GM19468 (cell line): ENCODE data around the gene CMBL.
"Not testable (repeated sequence)": the region's sequence is repeated elsewhere in the genome, so short reads cannot be mapped to it uniquely, and the experiment has no call there.

Experiments used
- ATAC-seq: cut with Tn5 transposase; IDR thresholded peaks from one replicate; pipeline ENCODE4 v1.9.1; 2021; ENCODE audit warnings: mild to moderate bottlenecking, moderate library complexity, moderate number of reproducible peaks; ENCODE audit not compliant: unreplicated experiment; ENCODE audit errors: extremely low read depth

CMBL gene

DNA sequence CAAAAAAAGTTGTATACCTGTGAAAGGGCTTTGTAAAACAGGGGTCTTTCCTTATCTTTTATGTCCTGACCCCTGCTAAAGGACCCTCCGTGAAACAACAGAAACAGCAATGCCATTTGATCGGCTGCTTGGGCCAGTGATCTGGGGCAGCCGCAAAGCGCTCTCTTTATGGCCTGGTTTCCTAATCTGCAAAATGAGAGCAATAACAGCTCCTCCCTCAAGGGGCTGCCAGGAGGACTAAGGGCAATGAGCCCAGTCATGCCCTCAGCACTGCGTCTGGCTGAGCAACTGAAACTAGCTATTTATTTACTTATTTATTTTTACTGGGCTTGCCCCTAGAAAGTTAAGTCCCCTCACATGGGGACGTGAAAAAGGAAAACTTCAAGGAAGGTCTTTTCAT, 18.3 kb downstream of the CMBL start:
- ATAC-seq: no peak

GRCh38 chr5:10288592-10289219, 19.0 kb downstream of the CMBL start:
- no peak for ATAC-seq

- ATAC-seq: no peak
Observed at GRCh38 chr5:10286862-10287227, 20.9 kb downstream of the CMBL start.

GRCh38 chr5:10286162-10286861, 21.4 kb downstream of the CMBL start:
- no peak for ATAC-seq

DNA sequence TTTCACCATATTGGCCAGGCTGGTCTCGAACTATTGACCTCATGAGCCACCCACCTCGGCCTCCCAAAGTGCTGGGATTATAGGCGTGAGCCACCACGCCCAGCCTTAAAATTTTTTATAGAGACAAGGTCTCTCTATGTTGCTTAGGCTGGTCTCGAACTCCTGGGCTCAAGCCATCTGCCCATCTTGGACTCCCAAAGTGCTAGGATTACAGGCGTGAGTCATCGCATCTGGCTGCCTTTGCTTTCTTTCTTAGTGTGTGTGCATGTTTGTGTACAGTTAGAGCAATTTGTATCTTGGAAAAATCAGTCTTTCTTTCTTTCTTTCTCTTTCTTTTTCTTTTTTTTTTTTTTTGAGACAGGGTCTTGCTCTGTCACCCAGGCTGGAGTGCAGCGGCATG, 22.3 kb downstream of the CMBL start:
- ATAC-seq: not testable (repeated sequence)

DNA sequence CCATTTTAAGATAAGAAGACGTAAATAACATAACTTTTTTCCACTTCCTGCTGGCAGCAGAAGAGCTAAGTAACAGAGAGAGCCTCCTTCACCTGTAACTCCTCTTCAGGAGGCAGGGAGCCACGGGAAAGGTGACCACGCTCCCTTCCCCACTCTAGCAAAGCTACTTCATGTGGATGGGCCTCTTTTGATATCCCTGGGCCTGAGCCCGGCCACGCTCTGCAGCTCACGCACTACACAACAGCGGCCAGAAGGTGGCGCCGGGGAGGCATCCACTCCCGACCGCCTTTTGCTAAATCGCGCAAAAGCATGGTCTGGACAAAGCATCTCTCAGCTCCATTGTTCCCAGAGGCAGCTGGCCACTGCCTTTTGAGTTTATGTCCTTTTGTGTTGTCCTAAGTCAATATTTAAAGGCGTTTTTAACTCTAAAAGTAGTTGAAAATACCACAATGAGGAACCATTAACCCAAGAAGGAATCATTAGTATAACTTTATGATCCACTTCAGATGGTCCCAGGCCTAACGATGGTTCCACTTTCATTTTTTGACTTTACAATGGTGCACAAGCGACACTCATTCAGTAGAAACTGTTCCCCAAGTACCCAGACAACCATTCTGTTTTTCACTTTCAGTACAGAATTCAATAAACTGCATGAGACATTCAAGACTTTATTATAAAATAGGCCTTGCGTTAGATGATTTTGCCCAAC, 23.6 kb downstream of the CMBL start:
- peak; percentile 78 for ATAC-seq

DNA sequence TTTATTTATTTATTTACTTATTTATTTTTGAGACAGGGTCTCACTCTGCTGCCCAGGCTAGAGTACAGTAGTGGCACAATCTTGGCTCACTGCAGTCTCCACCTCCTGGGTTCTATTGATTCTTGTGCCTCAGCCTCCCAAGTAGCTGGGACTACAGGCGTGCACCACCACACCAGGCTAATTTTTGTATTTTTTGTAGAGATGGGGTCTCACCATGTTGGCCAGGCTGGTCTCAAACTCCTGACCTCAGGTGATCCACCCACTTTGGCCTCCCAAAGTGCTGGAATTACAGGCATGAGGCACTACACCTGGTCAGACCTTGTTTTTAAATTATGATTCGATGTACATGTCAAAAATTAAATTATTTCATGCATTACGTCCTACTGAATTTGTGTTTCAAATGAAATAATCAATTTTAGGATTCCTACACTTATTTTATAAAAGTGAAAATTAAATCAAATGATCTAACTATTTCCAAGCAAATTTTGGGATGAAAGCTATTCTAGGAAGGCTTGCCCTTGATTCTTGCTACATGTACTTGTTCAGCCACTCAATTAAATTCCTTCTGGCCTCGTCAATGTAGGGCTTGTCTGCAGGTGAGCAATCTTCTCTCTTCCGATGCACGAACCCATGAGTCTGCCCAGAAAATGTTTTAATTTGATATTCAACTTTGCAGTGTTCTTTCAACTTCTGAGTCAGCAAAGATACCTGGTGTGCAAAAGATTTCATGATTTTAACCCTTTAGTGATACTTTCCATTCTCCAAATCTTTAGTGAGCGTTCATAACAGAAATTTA, 27.6 kb downstream of the CMBL start:
- ATAC-seq: no peak

DNA sequence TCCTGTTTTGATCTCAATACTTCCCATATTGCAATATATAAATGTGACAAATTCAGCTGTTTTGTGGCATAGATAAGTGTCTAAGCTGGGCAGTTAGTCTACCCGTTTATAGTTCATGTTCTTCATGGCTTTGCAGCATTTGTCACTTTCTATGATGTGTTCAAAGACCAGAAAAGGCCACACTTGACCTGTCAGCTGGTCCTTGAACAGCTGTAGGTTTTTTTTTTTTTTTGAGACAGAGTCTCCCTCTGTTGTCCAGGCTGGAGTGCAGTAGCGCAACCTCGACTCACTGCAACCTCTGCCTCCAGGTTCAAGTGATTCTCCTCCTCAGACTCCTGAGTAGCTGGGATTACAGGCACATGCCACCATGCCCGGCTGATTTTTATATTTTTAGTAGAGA, 28.4 kb downstream of the CMBL start:
- ATAC-seq: no peak

DNA sequence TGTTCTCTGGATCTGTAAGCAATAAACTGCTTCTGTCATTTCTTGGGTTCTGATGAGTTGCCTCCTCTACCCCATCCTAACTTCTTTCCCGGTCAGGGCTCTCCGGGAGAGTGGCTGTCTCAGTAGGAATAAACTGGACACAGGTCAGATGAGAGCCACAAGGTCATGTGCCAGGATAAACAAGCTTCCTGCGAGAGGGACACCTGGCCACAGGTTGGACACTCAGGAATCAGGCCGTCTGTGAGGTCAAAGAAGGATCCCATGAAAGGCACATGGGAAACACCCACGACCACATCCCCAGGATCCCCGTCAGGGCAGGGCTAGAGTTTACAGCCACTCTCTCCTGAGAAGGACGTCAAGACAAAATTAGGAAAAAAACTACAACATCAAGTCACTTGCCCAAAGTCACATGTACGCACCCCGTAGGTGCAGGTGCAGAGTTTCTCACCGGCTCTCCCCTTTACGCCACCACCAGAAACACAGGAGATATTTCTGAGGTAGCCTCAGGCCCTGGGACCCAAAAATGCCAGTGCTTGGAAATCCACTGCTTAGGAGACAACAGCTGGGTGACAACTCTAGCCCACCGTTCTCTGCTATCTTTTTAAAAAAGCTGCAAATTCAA, 28.9 kb downstream of the CMBL start:
- ATAC-seq: no peak

GRCh38 chr5:10277773-10278630, 29.7 kb downstream of the CMBL start:
- ATAC-seq: no peak

- ATAC-seq: no peak
Observed at GRCh38 chr5:10276691-10277090, 31.0 kb downstream of the CMBL start.

- ATAC-seq: no peak
Observed at GRCh38 chr5:10275991-10276390, 31.7 kb downstream of the CMBL start.

DNA sequence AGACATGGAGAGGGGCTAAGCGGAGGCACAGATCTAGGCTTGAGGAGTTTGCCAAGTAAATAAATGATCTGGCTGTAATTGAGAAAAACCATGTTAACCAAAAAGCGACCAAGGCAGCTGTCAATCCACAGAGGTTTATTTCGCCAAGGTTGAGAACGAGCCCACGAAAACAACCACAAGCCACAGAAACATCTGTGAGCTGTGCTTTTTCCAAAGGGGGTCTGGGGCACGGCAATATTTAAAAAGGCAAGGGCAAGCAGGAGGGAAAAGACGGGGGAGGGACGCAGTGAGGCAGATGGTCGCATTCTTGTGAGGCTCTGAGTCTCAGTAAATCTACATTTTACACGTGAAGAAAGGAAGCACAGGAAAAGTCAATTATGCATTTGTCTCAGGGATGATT, 32.2 kb downstream of the CMBL start:
- ATAC-seq: no peak

- not testable (repeated sequence) for ATAC-seq
Observed at GRCh38 chr5:10272875-10273209, 34.9 kb downstream of the CMBL start.

GRCh38 chr5:10272053-10272874, 35.4 kb downstream of the CMBL start:
- no peak for ATAC-seq

DNA sequence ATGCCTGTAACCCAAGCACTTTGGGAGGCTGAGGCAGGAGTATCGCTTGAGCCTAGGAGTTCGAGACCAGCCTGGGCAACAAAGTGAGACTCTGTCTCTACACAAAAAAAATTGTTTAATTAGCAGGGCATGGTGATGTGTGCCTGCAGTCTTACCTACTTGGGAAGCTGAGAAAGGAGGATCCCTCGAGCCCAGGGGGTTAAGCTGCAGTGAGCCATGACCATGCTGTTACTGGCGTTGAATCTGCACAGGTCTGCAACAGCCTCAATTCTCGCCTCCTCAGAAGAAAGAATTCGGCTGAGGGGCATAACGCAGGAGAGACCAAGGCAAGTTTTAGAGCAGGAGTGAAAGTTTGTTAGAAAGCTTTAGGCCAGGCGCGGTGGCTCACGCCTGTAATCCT, 39.6 kb downstream of the CMBL start:
- no peak for ATAC-seq

DNA sequence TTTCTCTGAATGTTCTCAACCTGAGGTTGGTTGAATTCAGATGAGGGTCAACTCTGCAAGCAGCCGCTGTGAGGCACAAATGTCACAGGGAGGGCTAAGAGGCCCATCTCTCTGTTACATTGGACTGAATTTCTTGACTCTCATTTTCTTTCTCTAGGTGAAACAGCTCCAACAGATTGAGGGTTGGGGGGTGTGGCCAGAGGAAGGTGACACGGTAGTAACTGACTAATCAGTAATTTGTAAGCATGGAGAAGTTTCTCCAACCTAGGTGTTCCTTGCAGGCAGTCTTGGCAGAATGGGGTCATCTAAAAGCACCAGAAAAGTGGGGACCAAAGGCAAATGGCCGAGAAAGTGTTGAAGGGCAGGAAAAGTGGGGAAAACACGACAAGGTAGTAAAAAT, 40.9 kb downstream of the CMBL start:
- no peak for ATAC-seq

GRCh38 chr5:10266137-10266536, 41.6 kb downstream of the CMBL start:
- ATAC-seq: no peak
